ENCODE results near the gene MYO7B.

MYO7B gene

GRCh38 chr2:127652786-127653357 is 117.4 kb downstream of the MYO7B start:
- no peak for DNase-seq

DNA sequence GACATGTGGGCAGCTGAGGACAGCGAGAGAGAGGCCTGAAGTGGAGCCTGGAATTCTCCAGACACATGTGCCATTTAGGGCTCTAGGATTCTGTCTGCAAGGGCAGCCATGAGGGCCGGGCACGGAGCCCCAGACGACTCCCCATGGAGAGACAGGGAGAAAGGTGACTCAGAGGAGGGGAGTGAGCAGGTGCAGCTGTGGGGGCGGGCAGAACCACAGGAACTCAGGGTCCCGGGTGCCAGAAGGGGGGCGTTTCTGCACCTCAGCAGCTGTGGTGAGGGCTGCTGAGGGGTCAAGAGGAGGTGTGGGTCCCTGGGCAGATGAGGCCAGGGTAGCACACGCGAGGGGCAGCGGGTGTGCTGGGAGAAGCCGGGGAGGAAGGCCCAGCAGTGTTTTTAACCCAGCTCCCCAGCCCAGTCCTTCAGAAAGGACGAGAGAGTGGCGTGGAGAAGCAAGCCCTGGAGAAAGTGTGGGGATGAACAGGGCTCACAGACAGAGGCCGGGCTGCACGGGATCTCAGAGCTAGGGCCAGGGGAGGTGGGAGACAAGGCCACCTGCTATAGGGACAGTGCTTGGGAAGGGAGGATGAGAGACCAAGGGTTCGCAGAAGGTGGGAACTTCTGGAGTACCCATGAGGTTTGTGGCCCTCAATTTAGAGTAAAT is 118.1 kb downstream of the MYO7B start:
- no peak for DNase-seq

DNA sequence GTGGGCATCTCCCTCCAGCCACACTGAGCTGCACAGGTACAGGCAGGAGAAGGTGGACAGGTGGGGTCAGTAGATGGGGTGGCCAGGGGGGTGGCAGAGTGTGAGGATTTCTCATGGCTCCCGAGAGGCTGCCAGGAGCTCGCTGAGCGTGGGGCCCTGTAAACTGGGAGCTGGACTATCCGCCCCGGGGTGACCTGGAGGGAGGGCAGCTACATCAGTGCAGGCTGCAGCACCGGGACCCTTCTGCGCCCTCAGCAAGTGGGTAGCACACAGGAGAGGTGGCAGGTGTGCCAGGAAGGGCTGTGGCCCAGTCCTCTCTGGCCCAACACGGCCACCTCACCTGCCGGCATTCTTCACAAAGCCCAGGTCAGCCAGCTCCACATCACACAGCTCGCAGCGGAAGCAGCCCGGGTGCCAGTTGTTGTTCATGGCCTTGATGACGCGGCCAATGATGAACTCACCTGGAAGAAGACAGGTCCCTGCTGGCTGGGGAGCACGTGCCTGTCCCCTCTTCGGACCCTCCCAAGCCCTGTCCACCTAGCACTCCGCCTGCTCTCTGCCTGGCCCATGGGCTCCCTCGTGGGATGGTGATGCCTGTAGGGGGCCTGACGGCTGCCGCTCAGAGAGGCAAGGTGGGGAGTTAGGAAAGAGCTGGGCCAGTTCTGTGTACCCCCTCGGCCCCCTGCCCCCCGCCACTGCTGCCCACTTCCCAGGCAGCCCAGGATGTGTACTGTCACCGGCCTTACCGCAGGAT is 118.8 kb downstream of the MYO7B start:
- DNase-seq: no peak

DNA sequence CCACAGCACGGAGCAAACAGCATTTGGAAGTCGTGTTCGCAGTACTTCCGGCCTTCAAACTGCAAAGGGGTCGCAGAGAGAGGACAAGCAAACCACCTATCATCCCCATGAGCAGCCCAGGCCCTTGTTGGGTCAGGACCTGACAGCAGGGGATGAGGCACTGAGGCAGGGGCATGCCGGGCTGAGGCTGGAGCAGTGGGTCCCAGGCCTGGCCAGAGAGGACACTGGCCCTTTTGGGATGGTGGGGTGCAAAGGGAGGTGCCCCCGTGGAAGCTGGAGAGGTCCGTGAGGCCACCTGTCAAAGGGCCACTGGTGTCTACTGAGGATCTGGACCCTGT is 119.3 kb downstream of the MYO7B start:
- no peak for DNase-seq

- no peak for DNase-seq
These were observed 120.0 kb downstream of the MYO7B start for GRCh38 chr2:127655209-127656073.

DNA sequence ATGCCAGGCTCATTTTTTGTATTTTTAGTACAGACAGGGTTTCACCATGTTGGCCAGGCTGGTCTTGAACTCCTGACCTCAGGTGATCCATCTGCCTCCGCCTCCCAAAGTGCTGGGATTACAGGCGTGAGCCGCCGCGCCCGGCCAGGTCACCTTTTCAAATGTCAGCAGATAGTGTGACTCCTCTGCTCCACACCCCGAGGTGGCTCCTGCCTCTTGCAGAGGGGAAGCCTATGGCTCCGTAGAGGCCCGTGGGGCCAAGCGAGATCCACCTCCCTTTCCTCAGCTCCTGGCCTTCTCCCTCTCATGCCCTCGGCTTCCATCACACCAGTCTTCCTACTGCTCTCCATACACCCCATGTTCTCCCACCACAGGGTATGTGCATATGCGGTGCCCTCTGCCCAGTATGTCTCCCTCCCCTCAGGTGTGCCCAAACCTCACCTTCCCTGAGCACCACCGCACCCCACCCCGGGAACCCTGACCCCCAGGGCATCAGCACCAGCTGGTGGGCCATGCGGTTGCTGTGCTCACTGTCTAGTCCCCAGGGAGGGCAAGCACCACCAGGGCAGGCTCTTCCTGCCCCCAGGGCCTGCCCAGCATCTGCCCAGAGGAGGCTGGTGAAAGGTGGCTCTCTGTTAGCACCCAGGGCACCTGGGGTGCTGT is 121.2 kb downstream of the MYO7B start:
- no peak for DNase-seq

GRCh38 chr2:127657232-127657595 is 121.7 kb downstream of the MYO7B start:
- no peak for DNase-seq

DNA sequence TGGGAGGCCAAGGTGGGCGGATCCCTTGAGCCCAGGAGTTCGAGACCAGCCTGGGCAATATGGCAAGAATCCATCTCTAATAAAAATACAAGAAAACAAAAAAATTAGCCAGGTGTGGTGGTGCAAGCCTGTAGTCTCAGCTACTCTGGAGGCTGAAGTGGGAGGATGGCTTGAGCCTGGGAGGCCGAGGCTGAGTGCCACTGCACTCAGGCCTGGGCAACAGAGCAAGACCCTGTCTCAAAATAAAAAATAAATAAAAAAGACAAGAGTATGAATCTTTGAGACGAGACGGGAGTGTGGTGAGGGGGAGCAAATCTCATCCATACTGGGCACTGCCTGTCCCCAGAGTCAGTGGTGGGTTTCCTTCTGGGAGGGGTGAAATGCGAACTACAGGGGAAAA is 122.7 kb downstream of the MYO7B start:
- no peak for DNase-seq

DNA sequence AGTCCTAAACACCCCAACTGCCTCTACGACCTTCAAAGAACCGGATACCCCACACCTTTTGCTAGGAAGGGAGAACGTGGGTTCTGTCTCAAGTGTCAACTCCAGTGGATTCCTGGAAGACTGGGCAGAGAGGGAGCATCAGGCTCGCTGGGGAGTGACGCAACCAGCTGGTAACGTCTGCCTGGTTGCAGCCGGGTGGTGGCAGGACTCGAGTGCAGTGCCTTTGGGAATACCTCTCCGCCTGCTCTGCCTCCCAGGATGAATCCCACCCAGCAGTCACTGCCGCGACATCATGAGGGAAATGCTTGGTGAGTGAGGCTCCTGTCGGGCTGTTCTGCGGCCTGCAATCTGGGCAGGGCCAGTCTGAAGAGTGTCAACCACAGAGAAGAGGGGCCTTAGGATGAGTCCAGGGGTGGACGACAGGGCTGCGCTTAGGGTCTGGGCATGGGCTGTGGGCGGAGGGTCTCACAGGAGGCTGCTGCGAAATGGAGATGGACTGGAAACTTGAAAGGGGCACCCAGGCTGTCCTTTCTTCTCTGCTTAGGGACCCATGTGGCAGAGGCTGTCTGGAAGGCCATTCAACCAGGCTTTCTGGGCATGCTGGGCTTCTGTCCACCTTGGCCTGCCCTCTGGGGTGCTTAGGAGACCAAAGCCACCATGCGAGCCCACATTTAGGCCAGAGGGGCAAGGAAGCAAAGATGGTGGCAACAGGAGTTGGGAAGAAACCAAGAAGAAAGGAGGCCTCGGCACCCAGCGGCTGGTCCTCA is 123.3 kb downstream of the MYO7B start:
- DNase-seq: no peak

- DNase-seq: no peak
These were observed 124.2 kb downstream of the MYO7B start for GRCh38 chr2:127659408-127660290.

- DNase-seq: no peak
These were observed 124.8 kb downstream of the MYO7B start for GRCh38 chr2:127660291-127660578.

DNA sequence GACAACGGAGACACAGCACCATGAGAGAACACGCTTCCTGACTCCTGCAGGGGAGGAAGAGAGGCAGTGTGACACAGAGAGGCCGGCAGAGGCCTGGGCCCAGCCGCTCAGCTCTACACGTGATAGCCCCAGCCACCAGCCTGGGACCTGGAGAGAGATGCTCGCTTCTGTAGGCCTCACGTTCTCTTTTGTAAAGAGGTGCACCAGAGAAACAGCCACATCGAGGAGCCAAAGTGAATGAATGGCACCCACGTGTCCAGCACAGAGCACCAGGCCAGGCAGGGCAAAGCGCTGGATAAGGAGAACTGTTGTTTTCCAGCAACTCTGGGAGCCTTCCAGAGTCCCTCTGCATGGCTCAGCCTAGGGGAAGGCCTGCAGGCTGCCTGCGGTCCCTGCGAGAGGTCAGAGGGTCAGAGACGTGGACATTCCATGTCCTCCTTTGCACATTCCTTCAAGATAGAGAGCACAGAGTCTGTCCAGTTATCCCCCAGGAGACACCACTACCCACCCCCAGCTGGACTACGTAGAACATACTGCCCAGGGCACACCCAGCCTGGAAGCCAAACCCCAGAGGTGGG is 125.7 kb downstream of the MYO7B start:
- DNase-seq: no peak

GRCh38 chr2:127661949-127662510 is 126.5 kb downstream of the MYO7B start:
- DNase-seq: no peak

DNA sequence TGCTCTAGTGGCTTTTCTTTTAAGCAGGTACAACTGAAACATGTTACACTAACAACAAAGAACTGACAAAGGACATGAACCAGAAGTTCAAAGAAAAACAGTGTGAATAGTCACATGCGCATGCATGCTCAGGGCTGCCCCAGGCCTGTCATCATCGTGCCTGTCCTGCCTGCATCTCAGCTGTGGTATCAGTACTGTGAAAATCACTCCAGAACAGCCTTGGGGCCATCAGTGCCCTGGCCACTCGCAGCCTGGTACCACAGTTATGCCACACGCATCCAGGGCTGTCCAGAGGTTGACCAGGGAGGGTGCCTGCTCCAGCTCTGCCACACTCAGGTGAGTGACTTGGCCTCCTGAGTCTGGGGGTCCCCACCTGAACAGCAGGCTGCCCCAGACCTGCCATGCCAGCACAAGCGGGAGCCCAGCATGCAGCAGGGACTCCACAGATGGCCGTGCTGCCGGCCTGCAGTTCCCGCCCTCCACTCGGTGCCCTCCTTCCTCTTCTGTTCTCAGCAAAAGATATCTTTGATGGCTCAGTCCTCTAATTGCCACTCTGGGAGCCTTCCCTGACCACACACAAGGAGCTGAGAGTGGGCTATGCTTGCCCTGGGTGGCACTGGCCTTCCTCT is 127.6 kb downstream of the MYO7B start:
- DNase-seq: no peak

- DNase-seq: no peak
These were observed 128.1 kb downstream of the MYO7B start for GRCh38 chr2:127663566-127664064.

GRCh38 chr2:127664065-127664894 is 128.8 kb downstream of the MYO7B start:
- DNase-seq: no peak

- DNase-seq: no peak
These were observed 129.4 kb downstream of the MYO7B start for GRCh38 chr2:127664895-127665225.

GRCh38 chr2:127665267-127665893 is 129.9 kb downstream of the MYO7B start:
- no peak for DNase-seq

DNA sequence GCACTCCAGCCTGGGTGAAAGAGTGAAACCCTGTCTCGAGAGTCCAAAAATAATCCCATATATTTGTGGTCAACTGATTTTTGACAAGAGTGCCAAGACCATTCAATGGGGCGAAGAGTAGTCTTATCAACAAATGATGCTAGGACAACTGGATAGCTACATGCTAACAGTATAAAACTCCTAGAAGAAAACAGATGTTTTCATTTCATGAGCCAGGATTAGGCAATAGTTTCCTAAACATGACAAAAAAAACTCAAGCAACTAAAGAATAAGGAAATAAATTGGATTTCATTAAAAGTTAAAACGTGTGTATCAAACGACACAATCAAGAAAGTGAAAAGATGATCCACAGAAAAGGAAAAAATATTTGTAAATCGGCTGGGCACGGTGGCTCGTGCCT is 133.6 kb downstream of the MYO7B start:
- no peak for DNase-seq

All from COR-L47 (cell line).